Liver (tissue), 3 donors: Measurements from ENCODE around the gene FGD5.

Experiments
- ATF3 ChIP-seq: IDR thresholded peaks from 2 replicates; pipeline ENCODE4 v1.6.1; 2016; ENCODE audit warnings: antibody characterized with exemption
- CTCF ChIP-seq: fragments of 150-350 bp; IDR thresholded peaks from 2 replicates; pipeline ENCODE4 v1.5.1; 2017; ENCODE audit warnings: improper control_type of control experiment, low read depth, low read length; ENCODE audit not compliant: missing input control
- EGR1 ChIP-seq, 2 donors: IDR thresholded peaks; 2 replicates each; pipeline ENCODE4 v1.6.1; 2016 to 2018; ENCODE audit warnings: antibody characterized with exemption in 2 of 2, low read depth in 2 of 2
- FOXA1 ChIP-seq: IDR thresholded peaks from 2 replicates; pipeline ENCODE4 v1.6.1; 2016; ENCODE audit warnings: antibody characterized with exemption
- GABPA ChIP-seq, 2 donors: IDR thresholded peaks in 1 of 2; conservative IDR thresholded peaks in 1 of 2; 2 replicates each; pipeline ENCODE4 v1.6.1; 2016; ENCODE audit warnings: antibody characterized with exemption in 2 of 2, mild to moderate bottlenecking in 1 of 2, moderate library complexity in 1 of 2
- HNF4A ChIP-seq, 2 donors: conservative IDR thresholded peaks; 2 replicates each; pipeline ENCODE4 v1.6.1; 2016; ENCODE audit warnings: antibody characterized with exemption in 2 of 2, mild to moderate bottlenecking in 2 of 2
- JUND ChIP-seq, 2 donors: IDR thresholded peaks; 2 replicates each; pipeline ENCODE4 v1.6.1; 2016; ENCODE audit warnings: antibody characterized with exemption in 2 of 2
- MAX ChIP-seq: IDR thresholded peaks from 2 replicates; pipeline ENCODE4 v1.6.1; 2016; ENCODE audit warnings: antibody characterized with exemption
- RAD21 ChIP-seq, 2 donors: IDR thresholded peaks; 2 replicates each; pipeline ENCODE4 v1.6.1; 2016; ENCODE audit warnings: antibody characterized with exemption in 2 of 2, mild to moderate bottlenecking in 2 of 2
- REST ChIP-seq: IDR thresholded peaks from 2 replicates; pipeline ENCODE4 v1.6.1; 2016; ENCODE audit warnings: antibody characterized with exemption, mild to moderate bottlenecking
- TAF1 ChIP-seq: conservative IDR thresholded peaks from 2 replicates; pipeline ENCODE4 v1.6.1; 2016; ENCODE audit warnings: antibody characterized with exemption, mild to moderate bottlenecking
- donor health status: healthy.
- donor health status: healthy.

- no peak for TF ChIP-seq CTCF
- no peak for TF ChIP-seq ATF3
- no peak for TF ChIP-seq MAX
- no peak for TF ChIP-seq FOXA1
- no peak for TF ChIP-seq RAD21 (IDR thresholded peaks at IDR 0.05)
- no peak for TF ChIP-seq JUND (IDR thresholded peaks at IDR 0.05)
- TF ChIP-seq REST: no peak
- TF ChIP-seq HNF4A (conservative IDR thresholded peaks at IDR 0.05): no peak
- TF ChIP-seq EGR1 (IDR thresholded peaks at IDR 0.05; ENCODE audit: low read depth in 2 of 2): no peak
- TF ChIP-seq TAF1: no peak
- TF ChIP-seq GABPA (IDR thresholded peaks at IDR 0.05 in 1 of 2, conservative IDR thresholded peaks at IDR 0.05 in 1 of 2): no peak
Observed at GRCh38 chr3:14880447-14881106, 61.8 kb downstream of the FGD5 start.
